ENCODE data around the gene EFCAB11.
"Not testable (repeated sequence)": the region's sequence is repeated elsewhere in the genome, so short reads cannot be mapped to it uniquely, and the experiment has no call there.

EFCAB11 gene

GRCh38 chr14:89909586-89909985 lies 44.9 kb downstream of the EFCAB11 start:
- DNase-seq = no peak

- no peak for DNase-seq
Observed at GRCh38 chr14:89908712-89909450, 45.6 kb downstream of the EFCAB11 start.

- no peak for DNase-seq
Observed at GRCh38 chr14:89907655-89908054, 46.9 kb downstream of the EFCAB11 start.

GRCh38 chr14:89906000-89906399 lies 48.5 kb downstream of the EFCAB11 start:
- DNase-seq = no peak

- DNase-seq = no peak
Observed at GRCh38 chr14:89903340-89903952, 51.1 kb downstream of the EFCAB11 start.

- DNase-seq = no peak
Observed at GRCh38 chr14:89902881-89903280, 51.6 kb downstream of the EFCAB11 start.

- no peak for DNase-seq
Observed at GRCh38 chr14:89900802-89901201, 53.7 kb downstream of the EFCAB11 start.

GRCh38 chr14:89899917-89900663 lies 54.4 kb downstream of the EFCAB11 start:
- DNase-seq = no peak

GRCh38 chr14:89899291-89899690 lies 55.2 kb downstream of the EFCAB11 start:
- no peak for DNase-seq

- DNase-seq = not testable (repeated sequence)
Observed at GRCh38 chr14:89893388-89893787, 61.1 kb downstream of the EFCAB11 start.

- no peak for DNase-seq
Observed at GRCh38 chr14:89892953-89893352, 61.6 kb downstream of the EFCAB11 start.

- DNase-seq = not testable (repeated sequence)
Observed at GRCh38 chr14:89891721-89892120, 62.8 kb downstream of the EFCAB11 start.

- no peak for DNase-seq
Observed at GRCh38 chr14:89891055-89891454, 63.5 kb downstream of the EFCAB11 start.

GRCh38 chr14:89890589-89890988 lies 63.9 kb downstream of the EFCAB11 start:
- DNase-seq = no peak

GRCh38 chr14:89889626-89890025 lies 64.9 kb downstream of the EFCAB11 start:
- DNase-seq = no peak

GRCh38 chr14:89884761-89885160 lies 69.8 kb downstream of the EFCAB11 start:
- DNase-seq = no peak

- DNase-seq = no peak
Observed at GRCh38 chr14:89881839-89882238, 72.7 kb downstream of the EFCAB11 start.

GRCh38 chr14:89874091-89874490 lies 80.4 kb downstream of the EFCAB11 start:
- DNase-seq = not testable (repeated sequence)

GRCh38 chr14:89870316-89870715 lies 84.2 kb downstream of the EFCAB11 start:
- no peak for DNase-seq

- DNase-seq = no peak
Observed at GRCh38 chr14:89869606-89870005, 84.9 kb downstream of the EFCAB11 start.

- no peak for DNase-seq
Observed at GRCh38 chr14:89866458-89866857, 88.1 kb downstream of the EFCAB11 start.

- no peak for DNase-seq
Observed at GRCh38 chr14:89865153-89865552, 89.4 kb downstream of the EFCAB11 start.

- no peak for DNase-seq
Observed at GRCh38 chr14:89862856-89863255, 91.7 kb downstream of the EFCAB11 start.

- no peak for DNase-seq
Observed at GRCh38 chr14:89861630-89862029, 92.9 kb downstream of the EFCAB11 start.

Data from SIG-M5 (cell line).